Transverse colon (tissue), 4 donors: ENCODE results near the gene PDIA4. TPM values are rescaled to one million over a fixed set of nuclear protein-coding genes. Genes with fewer than 3 reads are reported as not detected.

Experiments used
- DNase-seq: peaks from one replicate; pipeline ENCODE4 v3.0.0-alpha.2; 2019
- H3K27ac ChIP-seq, 4 donors: fragments of 200-600 bp; sonication (generic); 2 replicates each; pipeline ENCODE4 v1.5.1; 2016 to 2018; ENCODE audit warnings: inconsistent platforms in 4 of 4
- H3K27me3 ChIP-seq: fragments of 200-600 bp; sonication (generic); 2 replicates; pipeline ENCODE4 v1.5.1; 2017; ENCODE audit warnings: inconsistent platforms
- H3K36me3 ChIP-seq, 4 donors: fragments of 200-600 bp; sonication (generic); 2 replicates each; pipeline ENCODE4 v1.5.1; 2017 to 2019; ENCODE audit warnings: inconsistent platforms in 4 of 4
- H3K4me1 ChIP-seq, 4 donors: fragments of 200-600 bp; sonication (generic); 2 replicates each; pipeline ENCODE4 v1.5.1; 2017 to 2020; ENCODE audit warnings: inconsistent platforms in 4 of 4
- H3K4me3 ChIP-seq, 4 donors: fragments of 200-600 bp; sonication (generic); 1 replicate in 1 of 4; 2 replicates in 3 of 4; pipeline versions ENCODE4 v1.5.1 to v1.6.1; 2017 to 2019; ENCODE audit warnings: inconsistent platforms in 4 of 4
- H3K9me3 ChIP-seq, 2 donors: fragments of 200-600 bp; sonication (generic); 2 replicates each; pipeline ENCODE4 v1.5.1; 2017 to 2019; ENCODE audit warnings: inconsistent platforms in 2 of 2
- EP300 ChIP-seq: sonication (generic); formaldehyde crosslinking; IDR thresholded peaks from one replicate; pipeline ENCODE4 v1.6.1; 2017; ENCODE audit warnings: antibody characterized with exemption, low read depth
- POLR2A ChIP-seq: fragments of 450-650 bp; IDR thresholded peaks from one replicate; pipeline ENCODE4 v1.6.1; 2016; ENCODE audit warnings: antibody characterized with exemption, mild to moderate bottlenecking, moderate library complexity
- POLR2AphosphoS5 ChIP-seq, 3 donors: sonication (generic); formaldehyde crosslinking; IDR thresholded peaks; one replicate each; pipeline ENCODE4 v1.6.1; 2016; ENCODE audit warnings: antibody characterized with exemption in 3 of 3
- WGBS, 2 donors: methylation state at CpG; one replicate each; pipeline ENCODE4 v1.1.5; 2018; ENCODE audit warnings: low coverage in 1 of 2; 5-methylcytosine and 5-hydroxymethylcytosine counted together
- in situ Hi-C, 4 donors: fragments of 200-750 bp; cut with MboI; loops; one replicate each; pipeline versions ENCODE4 v1.15.0 to v1.15.1; 2017; ENCODE audit warnings: low sequenced_read_pairs in 3 of 4, low pct_ligation_motif_present in 1 of 4, low pct_unique_long_range_greater_than_20kb in 1 of 4
- intact Hi-C: fragments of 100-400 bp; cut with DNase I; formaldehyde crosslinking; loops from one replicate; pipeline ENCODE4 v1.15.1; 2023; ENCODE audit warnings: low total_unique reads
- total RNA-seq, 4 donors: library from RNA; depleted of rRNA; stranded (reverse); fragments of >200 nt; gene quantifications; one replicate each; pipeline ENCODE4 v1.1.0, GENCODE V29; 2016
- TF ChIP-seq, protein P1 (sequence below), 5 experiments: fragments of 200-600 bp in 3 of 5; fragments of 450-650 bp in 2 of 5; sonication (generic) in 3 of 5; IDR thresholded peaks; 1 replicate in 2 of 5; 2 replicates in 3 of 5; pipeline ENCODE4 v1.5.1; 2016 to 2017; ENCODE audit warnings: antibody characterized with exemption in 5 of 5, inconsistent platforms in 3 of 5, mild to moderate bottlenecking in 2 of 5, moderate library complexity in 1 of 5

The PDIA4 gene
- total RNA-seq, 4 donors from 2014 or later, result 44.5 to 79.5 (median 74.7) TPM

DNA sequence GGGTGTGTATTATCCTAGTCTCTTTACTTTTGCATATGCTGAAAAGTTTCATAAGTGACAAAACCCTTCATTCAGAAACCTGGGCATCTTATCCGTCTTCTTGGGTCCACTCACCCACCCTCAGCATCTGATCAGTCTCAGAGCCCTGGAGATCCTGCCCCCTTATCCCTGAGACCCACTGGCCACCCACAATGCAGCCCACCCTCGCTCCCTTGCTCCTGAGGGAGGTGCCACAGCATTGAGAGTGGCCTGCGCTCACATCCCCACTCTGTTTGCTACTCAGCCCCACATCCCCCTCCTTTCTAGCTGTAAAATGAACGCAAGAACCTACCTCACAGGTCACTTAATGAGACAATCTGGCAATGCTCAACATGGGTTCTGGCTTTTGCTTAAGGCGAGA, 27.3 kb downstream of the PDIA4 start:
- in situ Hi-C loops (loop anchor here in 3 of 4 donors (10.0 kb wide), 3 partner anchors 64 to 94 kb away; partner anchors contain the start of gene ZNF786 (in 1 of the 3)), intact Hi-C loops (no loop called here)
- TF ChIP-seq EP300 (no peak), POLR2A (no peak)
- TF ChIP-seq, protein P1, sequence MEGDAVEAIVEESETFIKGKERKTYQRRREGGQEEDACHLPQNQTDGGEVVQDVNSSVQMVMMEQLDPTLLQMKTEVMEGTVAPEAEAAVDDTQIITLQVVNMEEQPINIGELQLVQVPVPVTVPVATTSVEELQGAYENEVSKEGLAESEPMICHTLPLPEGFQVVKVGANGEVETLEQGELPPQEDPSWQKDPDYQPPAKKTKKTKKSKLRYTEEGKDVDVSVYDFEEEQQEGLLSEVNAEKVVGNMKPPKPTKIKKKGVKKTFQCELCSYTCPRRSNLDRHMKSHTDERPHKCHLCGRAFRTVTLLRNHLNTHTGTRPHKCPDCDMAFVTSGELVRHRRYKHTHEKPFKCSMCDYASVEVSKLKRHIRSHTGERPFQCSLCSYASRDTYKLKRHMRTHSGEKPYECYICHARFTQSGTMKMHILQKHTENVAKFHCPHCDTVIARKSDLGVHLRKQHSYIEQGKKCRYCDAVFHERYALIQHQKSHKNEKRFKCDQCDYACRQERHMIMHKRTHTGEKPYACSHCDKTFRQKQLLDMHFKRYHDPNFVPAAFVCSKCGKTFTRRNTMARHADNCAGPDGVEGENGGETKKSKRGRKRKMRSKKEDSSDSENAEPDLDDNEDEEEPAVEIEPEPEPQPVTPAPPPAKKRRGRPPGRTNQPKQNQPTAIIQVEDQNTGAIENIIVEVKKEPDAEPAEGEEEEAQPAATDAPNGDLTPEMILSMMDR (IDR thresholded peaks at IDR 0.05), result no peak
- no peak for DNase-seq
- 80 to 86% methylated on average over 1 to 5 of the region's 5 CpGs for WGBS, 2 donors
- peaks cover 0 to 7% (median 3%) of the 10 kb centered on the region in 4 donors for H3K36me3 ChIP-seq
- no peak overlapping the region for H3K4me3 ChIP-seq
- no peak overlapping the region for H3K27ac ChIP-seq
- H3K27me3 ChIP-seq, result no peaks in the 10 kb centered on the region
- no peaks in the 10 kb centered on the region for H3K4me1 ChIP-seq
- H3K9me3 ChIP-seq, result no peaks in the 10 kb centered on the region

DNA sequence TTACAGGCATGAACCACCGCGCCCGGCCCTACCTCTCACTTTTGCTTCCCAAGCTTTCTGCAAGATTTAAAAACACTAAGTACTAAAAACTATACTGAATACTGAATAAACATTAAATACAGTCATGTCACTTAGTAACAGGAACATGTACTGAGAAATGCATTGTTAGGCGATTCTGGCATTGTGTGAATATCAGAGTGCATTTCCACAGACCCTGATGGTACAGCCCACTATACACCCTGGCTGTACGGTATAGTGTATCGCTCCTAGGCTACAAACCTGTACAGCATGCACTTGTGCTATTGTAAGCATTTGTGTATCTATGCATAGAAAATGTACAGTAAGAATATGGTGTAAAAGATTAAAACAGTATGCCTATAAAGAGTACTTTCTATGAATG, 29.1 kb downstream of the PDIA4 start:
- in situ Hi-C loops (no loop called here), intact Hi-C loops (no loop called here)
- no peak for DNase-seq
- TF ChIP-seq POLR2AphosphoS5 (IDR thresholded peaks at IDR 0.05) (no peak), POLR2A (no peak), EP300 (no peak)
- TF ChIP-seq, protein P1 (IDR thresholded peaks at IDR 0.05), result no peak
- Histone ChIP-seq H3K9me3 (no peaks in the 10 kb centered on the region), H3K27me3 (no peaks in the 10 kb centered on the region), H3K4me3 (no peak overlapping the region), H3K27ac (no peak overlapping the region), H3K4me1 (no peaks in the 10 kb centered on the region), H3K36me3 (peaks cover 0 to 7% (median 3%) of the 10 kb centered on the region in 4 donors)
- WGBS, 2 donors, result 75 to 93% methylated on average over 3 to 6 of the region's 6 CpGs

DNA sequence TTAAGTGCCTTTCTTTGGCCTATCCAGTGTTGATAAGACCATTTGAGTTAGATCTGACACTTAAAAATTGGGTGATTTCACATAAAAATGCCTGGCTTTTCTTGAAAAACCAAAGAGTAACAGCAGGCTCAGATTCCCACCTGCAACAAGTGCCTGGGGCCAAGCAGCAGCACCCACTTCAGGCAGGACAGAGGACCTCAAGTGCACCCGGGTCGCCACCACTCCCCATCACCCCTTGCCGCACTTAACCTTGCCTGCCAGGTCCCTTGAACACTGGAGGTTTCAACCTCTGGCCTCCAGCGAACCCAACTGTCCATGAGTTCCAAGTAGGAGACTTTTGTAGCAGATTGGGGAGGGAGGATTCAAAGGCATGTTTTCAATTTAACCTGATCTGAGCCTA, 30.8 kb downstream of the PDIA4 start:
- in situ Hi-C loops, result no loop called here
- intact Hi-C loops, result no loop called here
- 87% methylated on average over 4 of the region's 4 CpGs; no CpG with 5 or more reads in 1 of the 2 donors for WGBS, 2 donors
- Histone ChIP-seq H3K27me3 (no peaks in the 10 kb centered on the region), H3K4me3 (no peak overlapping the region), H3K27ac (no peak overlapping the region), H3K4me1 (no peaks in the 10 kb centered on the region), H3K36me3 (no peaks in the 10 kb centered on the region), H3K9me3 (no peaks in the 10 kb centered on the region)
- no peak for DNase-seq
- no peak for TF ChIP-seq POLR2AphosphoS5 (IDR thresholded peaks at IDR 0.05)
- no peak for TF ChIP-seq EP300
- TF ChIP-seq, protein P1 (IDR thresholded peaks at IDR 0.05), result no peak
- no peak for TF ChIP-seq POLR2A

DNA sequence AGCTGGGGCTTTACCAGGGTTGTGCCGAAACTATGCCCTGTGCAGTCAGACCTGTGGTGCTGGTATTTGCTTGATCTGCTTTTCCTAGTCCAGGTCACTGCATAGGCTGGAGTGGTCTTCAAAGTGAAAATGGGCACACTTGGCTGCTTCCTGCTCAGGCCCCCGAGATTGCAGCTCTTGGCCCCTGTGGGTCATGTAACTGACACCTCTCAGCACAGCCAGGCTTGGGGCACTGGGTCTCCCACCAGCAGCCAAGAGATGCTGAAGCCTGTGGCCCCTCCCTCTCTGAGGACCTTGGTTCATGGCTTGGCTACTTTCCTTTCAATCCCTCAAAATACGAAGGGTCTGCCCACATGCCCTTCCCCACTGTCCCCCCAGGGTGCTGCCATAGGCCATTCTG, 33.7 kb downstream of the PDIA4 start:
- no peak for DNase-seq
- in situ Hi-C loops, result no loop called here
- intact Hi-C loops, result no loop called here
- no peaks in the 10 kb centered on the region for H3K9me3 ChIP-seq
- H3K4me1 ChIP-seq, result no peaks in the 10 kb centered on the region
- no peaks in the 10 kb centered on the region for H3K27me3 ChIP-seq
- H3K36me3 ChIP-seq, result no peaks in the 10 kb centered on the region
- H3K4me3 ChIP-seq, result no peak overlapping the region
- no peak overlapping the region for H3K27ac ChIP-seq
- 60% methylated on average over 3 of the region's 3 CpGs; no CpG with 5 or more reads in 1 of the 2 donors for WGBS, 2 donors
- TF ChIP-seq, protein P1 (IDR thresholded peaks at IDR 0.05), result no peak
- TF ChIP-seq POLR2A (no peak), EP300 (no peak), POLR2AphosphoS5 (IDR thresholded peaks at IDR 0.05) (no peak)
